BE2C (cell line): Measurements from ENCODE around the gene UCP3.

ENCODE experiments used
- DNase-seq: peaks from one replicate; pipeline ENCODE4 v3.0.0-alpha.2; 2020
- H3K27me3 ChIP-seq: fragments of 250-450 bp; sonication (Bioruptor Pico); 2 replicates; pipeline ENCODE4 v1.5.1; 2020; ENCODE audit warnings: mild to moderate bottlenecking
- H3K36me3 ChIP-seq: fragments of 250-450 bp; sonication (Bioruptor Pico); 2 replicates; pipeline ENCODE4 v1.5.1; 2020; ENCODE audit warnings: mild to moderate bottlenecking
- H3K4me1 ChIP-seq: fragments of 250-450 bp; sonication (Bioruptor Pico); 2 replicates; pipeline ENCODE4 v1.5.1; 2020
- H3K4me3 ChIP-seq: 2 replicates; pipeline ENCODE4 v1.5.1; 2011; ENCODE audit warnings: low read depth, low read length
- H3K9me3 ChIP-seq: fragments of 250-450 bp; sonication (Bioruptor Pico); 2 replicates; pipeline ENCODE4 v1.5.1; 2020
- TF ChIP-seq, protein P1 (sequence below): IDR thresholded peaks from 2 replicates; pipeline ENCODE4 v1.5.1; 2012; ENCODE audit warnings: mild to moderate bottlenecking, low read depth, low read length

Gene UCP3

DNA sequence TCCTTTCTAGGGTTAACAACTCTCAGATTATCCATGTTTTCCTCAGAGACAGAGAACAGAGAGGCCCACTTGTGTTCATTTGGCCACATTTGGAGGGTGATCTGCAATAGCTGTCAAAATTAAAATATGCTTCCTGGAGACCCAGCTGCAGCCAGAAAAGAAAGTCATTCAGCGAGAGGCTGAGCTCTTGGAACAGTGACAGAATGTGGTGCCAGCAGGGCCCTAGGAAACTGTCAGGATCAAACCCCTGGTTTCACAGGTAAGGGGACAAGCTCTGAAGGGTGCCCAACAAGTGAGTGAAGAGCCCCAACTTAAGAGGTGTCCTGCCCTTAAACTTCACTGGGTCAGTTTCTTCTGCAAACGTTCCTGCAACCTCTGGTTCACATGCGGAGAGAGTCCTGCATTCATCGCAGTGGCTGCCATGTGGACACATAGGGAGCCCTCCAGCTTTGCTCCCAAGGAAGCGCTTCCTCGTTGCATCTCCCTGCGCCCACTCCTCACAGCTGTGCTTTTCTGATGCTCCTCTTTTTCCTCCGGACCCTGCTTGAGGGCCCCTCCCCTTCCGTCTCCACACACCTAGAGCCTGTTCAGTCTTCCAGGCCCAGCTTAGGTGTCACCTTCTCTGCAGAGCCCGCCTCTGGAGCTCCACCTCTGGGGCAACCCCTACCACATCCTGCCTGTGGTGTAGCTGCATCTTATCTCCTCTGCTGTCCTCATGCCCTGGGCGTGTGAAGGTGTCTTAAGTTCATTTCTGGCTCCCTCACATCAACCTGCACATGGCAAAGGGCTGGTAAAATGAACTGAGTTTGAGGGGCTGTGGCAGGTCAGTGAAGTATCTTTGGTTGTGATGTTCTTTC lies 3.9 kb downstream of the UCP3 start:
- H3K9me3 ChIP-seq = no peaks in the 10 kb centered on the region
- H3K36me3 ChIP-seq = no peaks in the 10 kb centered on the region; the same call in 1 of the 2 replicates
- TF ChIP-seq, protein P1, sequence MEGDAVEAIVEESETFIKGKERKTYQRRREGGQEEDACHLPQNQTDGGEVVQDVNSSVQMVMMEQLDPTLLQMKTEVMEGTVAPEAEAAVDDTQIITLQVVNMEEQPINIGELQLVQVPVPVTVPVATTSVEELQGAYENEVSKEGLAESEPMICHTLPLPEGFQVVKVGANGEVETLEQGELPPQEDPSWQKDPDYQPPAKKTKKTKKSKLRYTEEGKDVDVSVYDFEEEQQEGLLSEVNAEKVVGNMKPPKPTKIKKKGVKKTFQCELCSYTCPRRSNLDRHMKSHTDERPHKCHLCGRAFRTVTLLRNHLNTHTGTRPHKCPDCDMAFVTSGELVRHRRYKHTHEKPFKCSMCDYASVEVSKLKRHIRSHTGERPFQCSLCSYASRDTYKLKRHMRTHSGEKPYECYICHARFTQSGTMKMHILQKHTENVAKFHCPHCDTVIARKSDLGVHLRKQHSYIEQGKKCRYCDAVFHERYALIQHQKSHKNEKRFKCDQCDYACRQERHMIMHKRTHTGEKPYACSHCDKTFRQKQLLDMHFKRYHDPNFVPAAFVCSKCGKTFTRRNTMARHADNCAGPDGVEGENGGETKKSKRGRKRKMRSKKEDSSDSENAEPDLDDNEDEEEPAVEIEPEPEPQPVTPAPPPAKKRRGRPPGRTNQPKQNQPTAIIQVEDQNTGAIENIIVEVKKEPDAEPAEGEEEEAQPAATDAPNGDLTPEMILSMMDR = no peak
- H3K4me3 ChIP-seq = no peak overlapping the region
- no peak for DNase-seq
- H3K4me1 ChIP-seq = no peaks in the 10 kb centered on the region
- H3K27me3 ChIP-seq = no peaks in the 10 kb centered on the region

GRCh38 chr11:74004046-74004695 lies 4.7 kb downstream of the UCP3 start:
- H3K4me1 ChIP-seq = no peaks in the 10 kb centered on the region
- H3K9me3 ChIP-seq = no peaks in the 10 kb centered on the region
- TF ChIP-seq, protein P1 = no peak
- H3K36me3 ChIP-seq = no peaks in the 10 kb centered on the region; the same call in 1 of the 2 replicates
- no peak for DNase-seq
- H3K4me3 ChIP-seq = no peak overlapping the region
- no peaks in the 10 kb centered on the region for H3K27me3 ChIP-seq

DNA sequence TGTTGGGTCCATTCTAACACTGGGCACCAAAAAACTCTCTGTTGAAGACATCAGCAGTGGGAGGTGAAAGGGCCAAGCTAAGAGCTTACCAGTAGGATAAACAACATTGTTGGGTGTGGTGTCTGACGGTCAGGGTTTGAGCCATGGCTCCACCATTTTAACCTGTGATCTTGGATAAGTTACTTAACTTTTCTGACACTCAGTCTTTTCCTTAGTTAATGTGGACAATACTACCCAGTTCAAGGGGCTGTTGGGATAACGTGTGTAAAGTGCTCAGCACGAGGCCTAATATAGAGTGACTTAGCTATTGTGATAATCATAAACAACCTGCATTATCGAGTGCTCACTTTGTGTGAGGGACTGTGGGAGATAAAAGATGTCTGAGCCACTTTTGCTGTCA lies 6.1 kb downstream of the UCP3 start:
- Histone ChIP-seq H3K27me3 (no peaks in the 10 kb centered on the region), H3K4me3 (no peak overlapping the region), H3K36me3 (no peaks in the 10 kb centered on the region; the same call in 1 of the 2 replicates), H3K9me3 (no peaks in the 10 kb centered on the region), H3K4me1 (no peaks in the 10 kb centered on the region)
- no peak for DNase-seq
- TF ChIP-seq, protein P1 = no peak

- no peak for DNase-seq
- H3K36me3 ChIP-seq = no peaks in the 10 kb centered on the region; the same call in none of the 2 replicates
- H3K4me1 ChIP-seq = no peaks in the 10 kb centered on the region
- TF ChIP-seq, protein P1 = no peak
- H3K9me3 ChIP-seq = no peaks in the 10 kb centered on the region
- no peak overlapping the region for H3K4me3 ChIP-seq
- H3K27me3 ChIP-seq = no peaks in the 10 kb centered on the region
Measured at GRCh38 chr11:74001822-74002286, 7.0 kb downstream of the UCP3 start.

GRCh38 chr11:74000307-74001133 lies 8.4 kb downstream of the UCP3 start:
- Histone ChIP-seq H3K9me3 (no peaks in the 10 kb centered on the region), H3K4me3 (no peak overlapping the region), H3K36me3 (no peaks in the 10 kb centered on the region; the same call in none of the 2 replicates), H3K4me1 (no peaks in the 10 kb centered on the region), H3K27me3 (no peaks in the 10 kb centered on the region)
- TF ChIP-seq, protein P1 = no peak
- no peak for DNase-seq
